HUES48 (cell line): ENCODE data around the gene PIMREG.

Experiments used
- H3K27ac ChIP-seq: one replicate; pipeline ENCODE4 v1.7.0; 2013; ENCODE audit warnings: low read depth, low read length, inconsistent platforms
- H3K27me3 ChIP-seq: 2 replicates; pipeline ENCODE4 v1.6.1; 2013; ENCODE audit warnings: mild to moderate bottlenecking, low read length; ENCODE audit not compliant: control insufficient read depth, insufficient read depth
- H3K36me3 ChIP-seq: 2 replicates; pipeline ENCODE4 v1.6.1; 2013; ENCODE audit warnings: low read length; ENCODE audit not compliant: control insufficient read depth, insufficient read depth
- H3K4me1 ChIP-seq: 2 replicates; pipeline ENCODE4 v1.6.1; 2013; ENCODE audit warnings: mild to moderate bottlenecking, low read length; ENCODE audit not compliant: control insufficient read depth, insufficient read depth
- H3K4me3 ChIP-seq: 2 replicates; pipeline ENCODE4 v1.5.1; 2013; ENCODE audit warnings: mild to moderate bottlenecking, low read depth, low read length
- H3K9ac ChIP-seq: 2 replicates; pipeline ENCODE4 v1.6.1; 2013; ENCODE audit warnings: mild to moderate bottlenecking, low read depth, low read length, moderate library complexity
- H3K9me3 ChIP-seq: 2 replicates; pipeline ENCODE4 v1.6.1; 2013; ENCODE audit warnings: low read length; ENCODE audit not compliant: control insufficient read depth, insufficient read depth

PIMREG gene

DNA sequence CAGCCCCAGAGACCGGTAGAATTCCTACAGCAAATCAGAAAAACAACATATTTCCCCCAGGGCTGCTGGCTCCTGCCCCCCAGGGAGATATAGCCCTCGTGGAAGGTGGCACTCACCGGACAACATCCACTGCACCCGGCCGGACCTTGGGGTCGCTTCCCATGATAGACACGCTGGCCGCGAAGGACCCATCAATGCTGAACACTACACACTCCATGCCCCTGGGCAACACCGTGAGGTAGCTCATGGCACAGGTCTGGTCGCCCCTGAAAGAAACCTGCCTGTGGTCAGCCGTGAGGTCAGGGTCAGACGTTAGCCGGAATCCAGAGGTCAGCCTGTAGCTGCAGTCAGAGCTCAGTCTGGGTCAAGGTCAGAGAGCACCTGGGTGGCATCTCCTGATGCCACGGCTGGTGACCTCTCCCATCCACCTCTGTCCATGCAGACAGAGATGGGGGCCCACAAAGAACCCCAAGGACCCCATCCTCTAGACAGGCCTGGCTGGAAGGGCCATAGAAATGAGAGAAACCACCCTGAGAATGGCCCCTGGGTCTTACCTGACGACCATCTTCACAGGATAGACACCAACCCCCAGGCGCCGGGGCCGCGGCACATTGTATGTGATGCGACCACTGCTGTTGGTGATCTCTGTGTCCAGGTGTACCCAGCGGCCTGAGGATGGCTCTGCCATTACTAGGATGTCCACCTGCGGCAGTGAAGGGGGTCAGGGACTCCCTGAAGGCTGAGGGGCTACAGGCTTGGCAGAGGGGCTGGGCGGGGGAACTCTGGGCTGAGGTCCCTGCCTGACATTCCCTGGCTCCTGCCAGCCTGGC is 19.6 kb downstream of the PIMREG start:
- H3K27me3 ChIP-seq, result no peaks in the 10 kb centered on the region
- no peaks in the 10 kb centered on the region for H3K36me3 ChIP-seq
- no peak overlapping the region for H3K4me3 ChIP-seq
- H3K9me3 ChIP-seq, result no peaks in the 10 kb centered on the region
- peaks cover 16% of the 10 kb centered on the region for H3K4me1 ChIP-seq
- no peak overlapping the region for H3K27ac ChIP-seq
- no peak overlapping the region for H3K9ac ChIP-seq

DNA sequence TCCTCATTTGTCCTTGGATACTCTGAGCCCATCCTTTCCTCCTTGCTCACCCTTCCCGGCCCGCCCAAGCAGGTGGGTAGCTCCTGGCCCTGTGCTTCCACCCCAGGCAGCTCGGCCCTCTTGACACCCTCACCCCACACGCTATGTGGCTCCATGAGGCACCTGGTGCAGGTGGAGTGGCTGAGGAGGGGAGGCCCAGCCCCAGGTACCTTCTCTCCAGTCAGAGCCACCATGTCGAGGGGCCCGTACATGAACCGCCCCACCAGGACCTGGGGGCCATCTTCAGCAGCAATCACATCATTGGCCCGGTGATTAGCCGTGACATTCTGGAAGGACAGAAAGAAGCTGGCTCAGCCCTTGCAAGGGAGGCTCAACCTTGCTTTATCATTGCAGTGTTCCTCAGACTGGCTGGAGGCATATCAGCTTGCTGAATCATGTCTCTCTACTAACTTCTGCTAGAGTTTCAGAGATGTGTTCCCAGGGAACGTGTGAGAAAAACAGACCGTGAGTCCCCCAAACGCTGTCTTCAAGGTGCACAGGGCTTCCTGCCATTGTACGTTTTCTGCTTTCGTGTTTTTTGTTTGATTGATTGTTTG is 20.3 kb downstream of the PIMREG start:
- no peak overlapping the region for H3K4me3 ChIP-seq
- H3K4me1 ChIP-seq, result peaks cover 16% of the 10 kb centered on the region
- no peaks in the 10 kb centered on the region for H3K9me3 ChIP-seq
- H3K36me3 ChIP-seq, result no peaks in the 10 kb centered on the region
- no peak overlapping the region for H3K9ac ChIP-seq
- no peaks in the 10 kb centered on the region for H3K27me3 ChIP-seq
- H3K27ac ChIP-seq, result no peak overlapping the region

DNA sequence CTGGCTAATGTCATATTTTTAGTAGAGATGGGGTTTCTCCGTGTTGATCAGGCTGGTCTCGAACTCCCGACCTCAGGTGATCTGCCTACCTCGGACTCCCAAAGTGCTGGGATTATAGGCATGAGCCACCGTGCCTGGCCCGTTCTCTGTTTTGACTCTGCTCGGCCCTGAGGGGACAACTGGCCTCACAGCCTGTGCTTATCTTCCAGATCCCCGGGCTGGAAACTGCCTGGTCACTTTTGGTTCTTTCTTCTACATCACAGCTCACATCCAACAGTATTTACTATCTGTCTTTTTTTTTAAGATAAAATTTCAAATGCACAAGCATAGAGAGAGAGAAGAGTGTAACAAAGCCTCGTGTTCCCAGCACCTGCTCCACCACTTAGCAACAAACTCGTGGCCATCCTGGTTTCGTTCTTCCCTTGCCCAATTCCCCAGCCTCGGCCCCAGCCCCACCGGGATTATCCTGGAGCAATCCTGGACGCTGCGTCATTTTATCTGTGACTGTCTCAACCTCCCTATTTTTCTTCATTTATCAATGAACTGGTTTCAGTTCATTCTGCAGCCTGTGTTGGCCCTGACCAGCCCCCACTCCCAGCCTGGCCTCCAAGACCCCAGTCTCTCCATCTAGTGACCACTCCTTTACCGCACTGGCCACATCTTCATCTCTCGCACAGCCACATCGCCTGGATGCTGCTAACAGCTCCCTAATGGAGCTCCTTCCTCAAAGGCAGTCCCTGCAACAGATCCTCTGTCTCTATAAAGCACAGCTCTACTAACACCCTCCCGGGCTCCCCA is 21.1 kb downstream of the PIMREG start:
- Histone ChIP-seq H3K4me1 (peaks cover 16% of the 10 kb centered on the region), H3K36me3 (no peaks in the 10 kb centered on the region), H3K4me3 (no peak overlapping the region), H3K27ac (no peak overlapping the region), H3K9ac (no peak overlapping the region), H3K9me3 (no peaks in the 10 kb centered on the region), H3K27me3 (no peaks in the 10 kb centered on the region)

DNA sequence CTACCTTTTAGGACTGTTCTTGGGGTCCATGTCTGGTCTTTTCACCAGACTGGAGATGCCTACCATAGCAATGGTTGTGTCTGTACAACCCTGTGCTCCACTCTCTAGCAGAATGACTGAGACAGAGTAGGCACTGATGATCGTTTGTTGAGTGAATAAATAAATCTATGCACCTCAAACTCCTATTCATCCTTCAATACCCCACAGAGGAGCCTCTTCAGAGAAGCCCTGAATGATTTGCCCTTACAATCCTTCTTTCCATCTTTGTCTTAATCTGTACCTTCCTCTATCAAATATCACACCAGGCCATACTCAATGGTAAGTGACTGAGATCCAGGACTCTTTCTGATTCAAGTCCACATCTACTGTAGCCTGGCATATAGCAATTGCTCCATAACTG is 23.3 kb downstream of the PIMREG start:
- no peaks in the 10 kb centered on the region for H3K9me3 ChIP-seq
- H3K36me3 ChIP-seq, result no peaks in the 10 kb centered on the region
- H3K27ac ChIP-seq, result no peak overlapping the region
- peaks cover 10% of the 10 kb centered on the region; the same call in 1 of the 2 replicates for H3K4me1 ChIP-seq
- no peaks in the 10 kb centered on the region for H3K27me3 ChIP-seq
- H3K4me3 ChIP-seq, result no peak overlapping the region
- no peak overlapping the region for H3K9ac ChIP-seq

DNA sequence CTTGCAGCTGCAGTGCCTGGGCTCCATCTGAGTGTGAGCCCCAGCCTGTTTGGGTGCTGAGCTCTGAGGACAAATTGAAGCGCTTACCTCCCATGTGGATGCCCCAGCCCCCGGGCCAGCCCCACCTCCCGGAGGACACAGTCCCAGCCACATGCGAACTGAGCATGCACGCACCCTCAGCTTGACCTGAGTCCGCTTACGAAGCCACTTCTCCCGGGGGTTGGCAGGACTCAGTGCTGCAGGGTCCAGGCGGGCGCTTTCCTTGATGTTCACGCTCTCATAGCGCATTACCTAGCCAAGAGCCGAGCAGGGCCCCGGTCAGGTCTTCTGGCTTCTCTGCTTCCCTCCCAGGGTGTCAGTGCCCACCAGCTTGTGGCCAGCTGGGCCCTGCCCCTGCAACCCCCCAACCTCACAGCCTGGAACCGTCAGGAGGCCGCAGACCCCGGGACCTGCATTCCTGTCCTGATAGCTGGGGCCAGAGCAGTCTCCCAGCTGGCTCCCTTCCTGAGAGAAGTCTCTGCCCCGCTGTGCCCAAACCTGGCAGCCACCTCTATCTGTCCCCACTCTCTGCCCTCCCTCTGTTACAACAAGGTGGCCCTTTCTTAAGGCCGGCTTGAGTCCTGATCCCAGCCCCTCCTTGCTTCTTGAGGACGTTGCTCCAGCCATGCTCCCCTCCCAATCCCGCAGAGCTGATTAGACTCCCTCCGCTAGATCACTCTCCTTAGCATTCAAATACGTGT is 24.0 kb downstream of the PIMREG start:
- no peaks in the 10 kb centered on the region for H3K9me3 ChIP-seq
- no peak overlapping the region for H3K4me3 ChIP-seq

DNA sequence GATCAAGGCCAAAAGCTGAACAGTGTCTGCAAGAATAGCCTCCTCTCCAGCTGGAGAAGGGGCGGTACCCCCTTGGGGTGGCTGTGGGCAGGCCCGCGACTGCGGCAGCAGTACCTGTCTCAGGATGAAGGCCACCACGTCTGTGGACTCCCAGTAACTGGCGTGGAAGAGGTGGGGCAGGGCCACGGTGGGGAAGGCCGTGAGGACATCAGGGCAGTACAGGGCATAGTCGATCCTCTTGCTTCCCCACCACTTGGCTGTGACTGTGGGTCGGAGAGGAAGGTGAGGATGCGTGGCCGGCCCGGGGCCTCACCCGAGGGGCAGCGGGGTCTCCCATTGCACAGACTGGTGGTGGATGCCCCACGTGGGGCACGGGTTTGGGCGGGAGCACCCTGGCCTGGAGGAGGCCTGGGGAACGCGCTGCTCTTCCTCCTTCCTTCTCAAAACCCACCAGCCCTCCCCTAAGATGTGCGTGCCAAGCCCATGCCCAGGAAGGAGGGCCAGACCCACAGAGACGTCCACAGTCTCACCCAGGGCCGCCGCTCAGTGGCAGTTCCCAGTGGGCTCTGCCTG is 26.0 kb downstream of the PIMREG start:
- Histone ChIP-seq H3K4me3 (no peak overlapping the region), H3K9me3 (no peaks in the 10 kb centered on the region), H3K4me1 (peaks cover 17% of the 10 kb centered on the region), H3K27ac (no peak overlapping the region), H3K36me3 (no peaks in the 10 kb centered on the region), H3K27me3 (no peaks in the 10 kb centered on the region), H3K9ac (no peak overlapping the region)

More for the DNA sequence above, 24.0 kb downstream of the PIMREG start:
- Histone ChIP-seq H3K9ac (no peak overlapping the region), H3K36me3 (no peaks in the 10 kb centered on the region), H3K27me3 (no peaks in the 10 kb centered on the region), H3K4me1 (peaks cover 15% of the 10 kb centered on the region), H3K27ac (no peak overlapping the region)

DNA sequence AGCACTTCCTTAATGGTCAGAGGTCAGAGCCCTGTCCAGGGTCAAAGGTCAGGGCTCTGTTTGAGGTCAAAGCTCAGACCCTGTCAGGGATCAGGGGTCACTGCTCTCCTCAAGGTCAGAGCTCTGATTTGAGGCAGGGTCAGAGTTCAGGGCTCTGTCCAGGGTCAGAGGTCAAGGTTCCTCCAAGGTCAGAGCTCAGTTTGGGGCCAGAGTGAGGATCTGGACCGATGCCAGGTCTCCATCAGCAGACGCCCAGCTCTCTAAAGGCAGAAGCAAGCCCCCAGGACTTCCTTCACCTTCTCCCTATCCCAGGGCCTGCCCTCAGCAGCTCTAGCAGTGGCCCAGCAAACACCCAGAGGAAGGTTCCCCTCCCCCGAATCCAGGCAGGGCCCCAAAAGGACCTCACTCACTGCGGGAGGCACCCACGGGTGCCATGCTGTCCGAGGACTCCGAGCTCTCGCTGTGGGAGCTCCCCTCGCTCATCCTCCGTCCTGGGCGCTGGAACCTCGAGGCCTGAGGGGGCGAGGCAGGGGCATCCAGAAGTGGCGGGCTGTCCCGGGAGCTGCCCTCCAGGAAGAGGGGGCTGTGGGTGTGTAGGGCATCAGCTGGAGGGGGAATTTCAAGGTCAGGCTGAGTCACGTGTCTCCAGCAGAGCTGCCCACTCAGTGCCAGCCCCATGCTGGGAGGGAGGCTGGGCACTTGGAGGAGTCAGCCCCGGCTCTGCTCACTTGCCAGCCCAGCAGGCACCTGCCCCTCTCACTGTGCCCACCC is 26.7 kb downstream of the PIMREG start:
- H3K27ac ChIP-seq, result no peak overlapping the region
- no peak overlapping the region for H3K4me3 ChIP-seq
- no peaks in the 10 kb centered on the region for H3K36me3 ChIP-seq
- H3K9me3 ChIP-seq, result no peaks in the 10 kb centered on the region
- H3K9ac ChIP-seq, result no peak overlapping the region
- no peaks in the 10 kb centered on the region for H3K27me3 ChIP-seq
- peaks cover 20% of the 10 kb centered on the region for H3K4me1 ChIP-seq

DNA sequence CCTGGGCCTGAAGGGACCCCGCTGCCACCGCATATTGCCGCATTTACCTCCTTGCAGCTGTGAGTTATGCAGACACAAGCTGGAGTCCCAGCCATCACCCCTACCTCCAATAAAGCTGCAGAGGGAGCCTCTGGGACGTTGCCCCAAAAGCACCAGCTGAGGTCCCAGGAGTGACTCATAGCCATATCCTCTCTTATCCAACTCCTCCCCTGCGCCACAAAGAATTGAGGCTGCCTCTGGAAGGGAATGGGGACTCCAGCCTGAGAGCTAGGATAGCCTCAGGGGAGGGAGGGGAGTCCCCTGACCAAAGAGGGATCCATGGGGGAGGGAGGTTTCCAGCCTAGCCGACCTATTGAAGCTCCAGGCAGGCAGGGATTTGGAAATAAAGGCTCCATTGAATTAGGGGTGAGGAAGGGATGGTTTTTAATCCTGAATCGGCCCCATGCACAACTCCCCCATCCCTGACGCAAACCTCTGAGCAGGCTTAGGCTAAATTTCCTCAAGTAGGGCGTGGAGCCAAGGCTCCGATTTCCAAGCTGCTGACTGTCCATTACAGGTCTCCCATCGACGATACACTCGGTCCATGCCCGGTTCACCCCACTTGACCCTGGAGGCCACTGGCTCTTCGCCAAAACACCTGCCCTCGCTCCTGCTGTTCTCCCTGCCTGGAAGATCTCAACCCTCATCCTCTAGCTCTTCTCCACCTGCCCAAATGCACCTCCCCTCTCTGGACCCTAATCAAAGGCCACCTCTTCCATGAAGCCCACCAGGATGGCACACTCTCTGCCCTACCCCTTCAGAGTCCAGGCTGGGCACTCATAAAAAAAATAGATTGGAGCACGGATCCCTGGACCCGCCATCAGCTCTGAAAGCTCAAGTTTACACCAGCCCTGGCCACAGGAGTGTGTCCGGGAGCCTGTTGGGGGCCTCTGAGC is 27.5 kb downstream of the PIMREG start:
- Histone ChIP-seq H3K27me3 (no peaks in the 10 kb centered on the region), H3K9me3 (no peaks in the 10 kb centered on the region), H3K27ac (peak overlapping the region; percentile 4), H3K4me3 (no peak overlapping the region), H3K4me1 (peaks cover 20% of the 10 kb centered on the region), H3K36me3 (no peaks in the 10 kb centered on the region), H3K9ac (no peak overlapping the region)

DNA sequence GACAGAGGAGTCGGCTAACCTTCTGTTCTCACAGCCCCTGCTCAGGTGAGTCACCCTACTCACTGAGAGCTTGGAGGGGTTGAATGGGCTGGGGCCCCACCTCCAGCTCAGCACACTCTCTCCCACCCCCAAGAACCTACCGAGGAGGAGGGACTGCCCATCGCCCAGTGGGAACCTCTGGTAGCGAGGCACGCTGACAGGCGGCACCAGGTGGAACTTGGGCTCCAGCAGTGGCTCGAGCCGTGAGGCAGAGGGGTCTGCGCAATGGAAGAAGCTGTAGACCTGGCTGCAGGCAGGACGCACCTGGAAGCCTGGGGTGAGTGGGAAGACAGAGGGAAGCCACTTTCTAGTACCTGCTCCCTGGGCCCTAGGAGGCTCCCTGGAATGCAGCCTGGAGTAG is 28.3 kb downstream of the PIMREG start:
- peak overlapping the region; percentile 18 for H3K27ac ChIP-seq
- H3K9me3 ChIP-seq, result no peaks in the 10 kb centered on the region

More for the DNA sequence above, 28.3 kb downstream of the PIMREG start:
- no peaks in the 10 kb centered on the region for H3K36me3 ChIP-seq
- no peaks in the 10 kb centered on the region for H3K27me3 ChIP-seq
- no peak overlapping the region for H3K9ac ChIP-seq
- H3K4me1 ChIP-seq, result peaks cover 20% of the 10 kb centered on the region
- H3K4me3 ChIP-seq, result no peak overlapping the region
